LNCaP clone FGC (cell line): ENCODE data around the gene KCTD17.

Source experiments
- DNase-seq: peaks from one replicate; pipeline ENCODE4 v3.0.0-alpha.2; 2011; ENCODE audit warnings: low read depth
- H3K4me3 ChIP-seq: 2 replicates; pipeline ENCODE4 v1.5.1; 2011; ENCODE audit warnings: mild to moderate bottlenecking, low read depth, low read length, control low read depth
- CTCF ChIP-seq: IDR thresholded peaks from 2 replicates; pipeline ENCODE4 v1.5.1; 2012; ENCODE audit warnings: mild to moderate bottlenecking; ENCODE audit not compliant: control insufficient read depth, insufficient read depth; ENCODE audit errors: extremely low read depth

The KCTD17 gene

GRCh38 chr22:37101311-37102066 lies 49.9 kb downstream of the KCTD17 start:
- TF ChIP-seq CTCF = no peak
- no peak overlapping the region for H3K4me3 ChIP-seq
- no peak for DNase-seq

GRCh38 chr22:37103151-37103550 lies 51.6 kb downstream of the KCTD17 start:
- H3K4me3 ChIP-seq = no peak overlapping the region
- DNase-seq = no peak
- TF ChIP-seq CTCF = no peak

GRCh38 chr22:37103656-37104452 lies 52.3 kb downstream of the KCTD17 start:
- H3K4me3 ChIP-seq = no peak overlapping the region
- no peak for TF ChIP-seq CTCF
- DNase-seq = no peak

GRCh38 chr22:37105154-37105553 lies 53.6 kb downstream of the KCTD17 start:
- H3K4me3 ChIP-seq = no peak overlapping the region
- DNase-seq = no peak
- no peak for TF ChIP-seq CTCF

- H3K4me3 ChIP-seq = no peak overlapping the region
- TF ChIP-seq CTCF = no peak
- DNase-seq = no peak
Measured at GRCh38 chr22:37105990-37106389, 54.4 kb downstream of the KCTD17 start.

GRCh38 chr22:37107816-37108621 lies 56.5 kb downstream of the KCTD17 start:
- no peak overlapping the region for H3K4me3 ChIP-seq
- no peak for DNase-seq
- no peak for TF ChIP-seq CTCF
